Skeletal muscle tissue (tissue), 4 donors: Measurements from ENCODE around the gene ZNF365. TPM values are rescaled to one million over a fixed set of nuclear protein-coding genes. Genes with fewer than 3 reads are reported as not detected.
"Not testable (repeated sequence)": the region's sequence is repeated elsewhere in the genome, so short reads cannot be mapped to it uniquely, and the experiment has no call there.

Experiments used
- H3K27ac ChIP-seq: one replicate; pipeline ENCODE4 v1.7.0; 2013; ENCODE audit warnings: mild to moderate bottlenecking, low read depth, low read length, inconsistent platforms
- H3K27me3 ChIP-seq, 3 donors: one replicate each; pipeline ENCODE4 v1.7.0; 2013; ENCODE audit warnings: low read length in 3 of 3; ENCODE audit not compliant: control insufficient read depth in 3 of 3, insufficient read depth in 3 of 3
- H3K36me3 ChIP-seq, 3 donors: one replicate each; pipeline ENCODE4 v1.7.0; 2013; ENCODE audit warnings: low read length in 3 of 3; ENCODE audit not compliant: control insufficient read depth in 3 of 3, insufficient read depth in 3 of 3
- H3K4me1 ChIP-seq, 3 donors: one replicate each; pipeline ENCODE4 v1.7.0; 2013; ENCODE audit warnings: low read length in 3 of 3, mild to moderate bottlenecking in 3 of 3; ENCODE audit not compliant: control insufficient read depth in 3 of 3, insufficient read depth in 3 of 3
- H3K4me3 ChIP-seq, 3 donors: one replicate each; pipeline ENCODE4 v1.7.0; 2013; ENCODE audit warnings: low read length in 3 of 3
- H3K9ac ChIP-seq, 3 donors: one replicate each; pipeline ENCODE4 v1.7.0; 2013; ENCODE audit warnings: low read length in 3 of 3, mild to moderate bottlenecking in 3 of 3, moderate library complexity in 2 of 3, low read depth in 1 of 3
- H3K9me3 ChIP-seq, 3 donors: one replicate each; pipeline ENCODE4 v1.7.0; 2013; ENCODE audit warnings: low read length in 3 of 3; ENCODE audit not compliant: control insufficient read depth in 3 of 3
- total RNA-seq: library from RNA; depleted of rRNA; stranded (reverse); fragments of >200 nt; gene quantifications from one replicate; pipeline ENCODE4 v1.2.3, GENCODE V29; 2014
- donor health status: Osteomylitis.

Gene ZNF365
- total RNA-seq, 1 donor from 2014 or later: under 0.01 TPM

DNA sequence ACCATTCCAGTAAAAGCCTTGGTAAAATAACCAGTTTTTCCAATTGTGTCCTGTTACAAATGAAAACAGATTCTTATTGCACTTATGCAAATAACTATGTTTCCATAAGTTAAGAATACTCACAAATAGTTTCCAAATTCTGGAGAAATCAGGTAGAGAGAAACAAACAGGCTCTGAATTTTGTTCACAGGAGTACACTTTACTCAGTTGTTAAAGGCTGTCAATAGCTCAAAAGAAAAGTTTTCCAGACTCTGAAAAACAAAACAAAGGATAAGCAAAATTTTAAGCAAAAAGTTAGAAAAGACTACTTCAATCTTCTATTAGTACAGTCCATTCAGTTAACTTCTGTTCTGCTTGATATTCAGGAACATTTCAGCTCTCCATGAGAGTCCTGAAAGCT lies 32.8 kb upstream of the ZNF365 start:
- no peaks in the 10 kb centered on the region for H3K4me1 ChIP-seq
- H3K27ac ChIP-seq: no peak overlapping the region
- no peak overlapping the region for H3K4me3 ChIP-seq
- H3K36me3 ChIP-seq: no peaks in the 10 kb centered on the region
- no peak overlapping the region for H3K9ac ChIP-seq
- no peaks in the 10 kb centered on the region for H3K27me3 ChIP-seq
- H3K9me3 ChIP-seq: peaks cover 4 to 7% (median 5%) of the 10 kb centered on the region in 3 donors

DNA sequence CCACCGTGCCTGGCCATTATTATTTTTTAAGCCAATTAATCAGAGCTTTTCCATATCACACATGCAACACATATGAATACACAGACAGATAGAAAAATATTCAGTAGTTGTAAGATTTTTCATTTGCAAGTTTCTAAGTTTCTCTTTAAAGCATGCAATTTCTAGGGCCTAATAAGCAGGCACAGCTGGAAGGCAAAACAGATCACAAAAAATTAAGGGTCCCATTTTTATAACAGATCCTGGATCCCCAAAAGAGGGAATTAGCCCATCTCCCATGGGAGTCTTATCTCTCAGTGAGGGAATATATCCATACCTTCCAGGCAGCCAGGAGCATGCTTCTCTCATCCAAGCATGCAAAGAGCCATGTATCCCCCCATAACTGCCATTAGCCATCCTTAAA lies 31.2 kb upstream of the ZNF365 start:
- no peak overlapping the region for H3K4me3 ChIP-seq
- H3K9me3 ChIP-seq: peaks cover 4 to 14% (median 5%) of the 10 kb centered on the region in 3 donors
- H3K27ac ChIP-seq: no peak overlapping the region
- no peak overlapping the region for H3K9ac ChIP-seq
- H3K36me3 ChIP-seq: no peaks in the 10 kb centered on the region
- H3K27me3 ChIP-seq: no peaks in the 10 kb centered on the region
- no peaks in the 10 kb centered on the region for H3K4me1 ChIP-seq

DNA sequence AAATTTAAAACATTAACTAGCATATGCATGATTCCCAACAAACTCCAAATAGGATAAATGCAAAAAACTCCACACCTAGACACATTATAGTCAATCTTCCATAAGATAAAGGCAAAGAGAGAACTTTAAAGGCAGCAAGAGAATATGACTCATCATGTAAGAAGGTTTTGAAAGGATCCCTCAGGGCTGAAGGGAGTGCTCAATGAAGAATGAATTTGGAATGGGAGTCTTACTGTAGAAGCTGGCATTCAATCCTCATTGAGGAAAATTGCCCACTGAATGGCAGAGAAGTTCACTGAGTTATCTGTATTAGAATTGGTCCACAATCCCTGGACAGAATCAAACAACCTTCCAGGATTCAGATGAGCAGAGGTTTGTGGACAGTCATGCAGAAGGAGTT lies 26.1 kb upstream of the ZNF365 start:
- Histone ChIP-seq H3K9ac (no peak overlapping the region), H3K27me3 (no peaks in the 10 kb centered on the region), H3K36me3 (no peaks in the 10 kb centered on the region), H3K9me3 (peaks cover 5 to 14% (median 6%) of the 10 kb centered on the region in 3 donors), H3K4me3 (no peak overlapping the region), H3K27ac (no peak overlapping the region), H3K4me1 (no peaks in the 10 kb centered on the region)

DNA sequence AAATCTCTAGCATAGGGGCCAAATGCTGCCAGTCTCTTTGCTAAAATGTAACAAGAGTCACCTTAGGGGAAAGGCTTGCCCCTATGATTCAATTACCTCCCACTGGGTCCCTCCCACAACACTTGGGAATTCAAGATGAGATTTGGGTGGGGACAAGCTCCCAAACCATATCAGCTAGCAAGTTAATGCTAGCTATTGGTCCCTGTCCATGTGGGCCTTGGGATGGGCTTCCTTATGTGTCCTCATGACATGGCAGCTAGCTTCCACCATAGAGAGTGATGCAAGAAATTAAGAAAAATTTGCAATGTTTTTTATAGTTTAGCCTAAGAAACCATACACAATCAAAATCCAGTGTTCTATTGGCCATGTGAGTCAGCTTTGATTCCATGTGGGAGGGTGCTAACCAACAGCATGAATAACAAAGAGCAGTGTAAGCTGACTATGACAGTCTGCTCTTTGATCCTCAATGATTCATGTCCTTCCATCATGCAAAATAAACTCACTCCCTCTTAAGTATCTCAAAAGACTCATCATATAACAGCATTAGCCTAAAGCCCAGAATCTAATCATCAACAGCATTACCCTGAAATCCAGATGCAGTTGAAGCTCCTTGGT lies 21.7 kb upstream of the ZNF365 start:
- no peak overlapping the region for H3K9ac ChIP-seq
- no peaks in the 10 kb centered on the region for H3K4me1 ChIP-seq
- no peak overlapping the region for H3K27ac ChIP-seq
- no peaks in the 10 kb centered on the region for H3K27me3 ChIP-seq
- H3K9me3 ChIP-seq: peaks cover 0 to 6% (median 2%) of the 10 kb centered on the region in 3 donors
- H3K4me3 ChIP-seq: no peak overlapping the region
- H3K36me3 ChIP-seq: no peaks in the 10 kb centered on the region

DNA sequence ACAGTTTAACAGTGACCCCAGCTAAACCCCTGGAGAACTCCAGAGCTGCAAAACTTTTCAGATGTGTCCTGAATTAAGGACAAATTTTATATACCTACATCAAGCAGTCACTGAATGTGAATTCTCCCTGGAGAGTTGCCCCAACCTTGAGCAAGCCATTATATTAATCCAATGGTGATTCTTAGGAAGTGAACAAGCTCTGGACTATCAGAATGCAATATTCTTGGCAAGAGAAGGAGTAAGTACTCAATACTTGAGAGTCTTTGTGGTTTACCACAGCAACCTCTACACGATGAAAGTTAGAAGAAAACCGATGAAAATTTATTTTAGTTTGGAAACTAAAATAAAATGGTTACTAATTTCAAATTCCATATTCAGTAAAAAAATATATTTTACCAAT lies 19.3 kb upstream of the ZNF365 start:
- Histone ChIP-seq H3K9ac (no peak overlapping the region), H3K36me3 (no peaks in the 10 kb centered on the region), H3K27me3 (no peaks in the 10 kb centered on the region), H3K27ac (no peak overlapping the region), H3K9me3 (peaks cover 0 to 2% (median 0%) of the 10 kb centered on the region in 3 donors), H3K4me3 (no peak overlapping the region), H3K4me1 (no peaks in the 10 kb centered on the region)

DNA sequence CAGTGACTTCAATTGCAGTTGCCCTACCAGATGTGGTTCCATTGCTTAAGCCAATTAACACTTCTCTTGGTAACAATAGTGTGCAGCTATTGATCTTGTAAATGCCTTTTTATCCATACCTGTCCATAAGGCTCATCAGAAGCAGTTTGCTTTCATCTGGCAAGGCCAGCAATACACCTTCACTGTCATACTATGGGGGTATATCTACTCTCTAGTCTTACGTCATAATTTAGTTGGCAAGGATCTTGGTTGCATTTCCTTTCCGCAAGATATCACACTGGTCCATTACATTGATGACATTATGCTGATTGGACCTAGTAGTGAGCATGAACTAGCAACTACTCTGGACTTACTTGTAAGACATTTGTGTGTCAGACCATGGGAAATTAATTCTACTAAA lies 17.7 kb upstream of the ZNF365 start:
- Histone ChIP-seq H3K9ac (no peak overlapping the region), H3K36me3 (no peaks in the 10 kb centered on the region), H3K27me3 (no peaks in the 10 kb centered on the region), H3K4me3 (no peak overlapping the region), H3K9me3 (peaks cover 0 to 2% (median 0%) of the 10 kb centered on the region in 3 donors), H3K4me1 (no peaks in the 10 kb centered on the region), H3K27ac (no peak overlapping the region)

DNA sequence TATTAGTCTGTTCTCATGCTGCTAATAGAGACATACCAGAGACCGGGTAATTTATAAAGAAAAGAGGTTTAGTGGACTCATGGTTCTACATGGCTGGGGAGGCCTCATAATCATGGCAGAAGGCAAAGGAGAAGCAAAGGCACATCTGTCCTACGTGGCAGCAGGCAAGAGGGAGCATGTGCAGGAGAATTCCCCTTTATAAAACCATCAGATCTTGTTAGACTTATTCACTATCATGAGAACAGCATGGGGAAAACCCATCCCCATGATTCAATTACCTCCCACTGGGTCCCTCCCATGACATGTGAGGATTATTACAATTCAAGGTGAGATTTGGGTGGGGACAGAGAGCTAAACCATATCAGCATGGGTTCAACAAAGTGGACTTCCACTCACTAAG lies 16.0 kb upstream of the ZNF365 start:
- not testable (repeated sequence) for H3K27me3 ChIP-seq, H3K9me3 ChIP-seq, H3K4me3 ChIP-seq, H3K36me3 ChIP-seq, H3K4me1 ChIP-seq, H3K9ac ChIP-seq, H3K27ac ChIP-seq

DNA sequence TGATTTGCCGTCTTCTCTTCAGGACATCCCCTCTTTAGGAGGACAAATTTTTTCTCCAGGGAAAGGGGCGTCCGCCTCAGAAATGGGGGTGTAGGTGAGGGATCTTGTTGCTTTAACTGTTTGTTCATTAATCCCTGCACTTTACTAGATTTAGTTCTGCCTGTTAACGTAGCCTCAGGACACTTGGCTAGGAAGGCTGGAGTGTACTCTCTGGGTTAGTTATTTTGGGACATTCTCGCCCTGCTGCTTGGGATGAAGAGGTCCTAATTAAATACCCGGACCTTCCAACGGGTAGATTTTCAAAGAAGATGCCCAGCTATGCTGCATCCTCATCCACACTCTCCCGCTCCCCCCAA lies 552 bp upstream of the ZNF365 start:
- Histone ChIP-seq H3K27ac (no peak overlapping the region), H3K27me3 (peaks cover 6 to 26% (median 20%) of the 10 kb centered on the region in 3 donors), H3K4me1 (peaks cover 0 to 6% (median 5%) of the 10 kb centered on the region in 3 donors), H3K4me3 (peak overlapping the region; percentile 52 to 55 (median 52)), H3K36me3 (no peaks in the 10 kb centered on the region), H3K9me3 (no peaks in the 10 kb centered on the region), H3K9ac (no peak overlapping the region)

DNA sequence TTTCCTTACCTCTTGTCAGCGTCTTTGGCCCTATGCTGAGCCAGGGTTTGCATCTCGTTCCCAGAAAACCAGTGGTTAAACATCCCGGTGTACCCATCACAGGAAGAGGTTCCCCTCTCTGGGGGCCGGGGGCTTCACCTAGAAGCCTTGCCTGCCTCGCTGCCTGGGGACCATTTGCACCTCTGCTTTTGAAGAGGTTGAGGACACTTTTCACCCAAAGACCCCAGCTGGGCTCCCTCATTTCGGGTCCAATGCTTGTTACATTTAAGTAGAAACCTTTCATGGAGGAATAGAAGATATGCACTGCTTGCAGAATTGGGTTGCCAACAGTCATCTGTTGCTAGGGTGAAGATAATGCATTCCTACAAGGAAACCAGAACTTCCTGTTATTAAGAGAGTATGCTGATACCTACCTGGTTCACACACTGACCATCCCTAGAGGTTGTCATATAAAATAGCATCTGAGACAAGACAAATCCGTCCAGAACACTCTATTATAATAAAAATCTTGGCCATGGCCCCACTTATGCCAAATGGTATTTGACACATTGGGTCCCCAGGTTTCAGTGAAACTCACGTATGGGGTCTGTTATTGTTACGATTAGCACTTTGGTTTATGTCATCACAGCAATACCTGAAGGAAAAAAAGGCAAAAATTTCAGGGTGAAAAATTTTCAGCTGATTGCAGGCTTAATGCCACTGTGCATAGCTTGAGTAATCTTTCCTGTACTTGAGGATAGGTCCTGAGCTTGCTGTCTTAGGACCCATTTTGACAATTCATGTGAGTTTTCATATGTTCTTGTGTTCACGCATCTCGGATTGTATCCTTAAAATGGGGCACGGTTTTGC lies 917 bp downstream of the ZNF365 start:
- H3K9me3 ChIP-seq: no peaks in the 10 kb centered on the region
- peaks cover 6 to 26% (median 20%) of the 10 kb centered on the region in 3 donors for H3K27me3 ChIP-seq
- no peaks in the 10 kb centered on the region for H3K36me3 ChIP-seq
- H3K4me1 ChIP-seq: peaks cover 0 to 6% (median 5%) of the 10 kb centered on the region in 3 donors
- no peak overlapping the region for H3K4me3 ChIP-seq
- H3K9ac ChIP-seq: no peak overlapping the region
- H3K27ac ChIP-seq: no peak overlapping the region
